ENCODE data around the gene RETREG1. TPM values are rescaled to one million over a fixed set of nuclear protein-coding genes. Genes with fewer than 3 reads are reported as not detected.

Gene RETREG1
- total and polyA plus RNA-seq, 2 experiments from 2014 or later: 2.3 to 3.6 TPM

DNA sequence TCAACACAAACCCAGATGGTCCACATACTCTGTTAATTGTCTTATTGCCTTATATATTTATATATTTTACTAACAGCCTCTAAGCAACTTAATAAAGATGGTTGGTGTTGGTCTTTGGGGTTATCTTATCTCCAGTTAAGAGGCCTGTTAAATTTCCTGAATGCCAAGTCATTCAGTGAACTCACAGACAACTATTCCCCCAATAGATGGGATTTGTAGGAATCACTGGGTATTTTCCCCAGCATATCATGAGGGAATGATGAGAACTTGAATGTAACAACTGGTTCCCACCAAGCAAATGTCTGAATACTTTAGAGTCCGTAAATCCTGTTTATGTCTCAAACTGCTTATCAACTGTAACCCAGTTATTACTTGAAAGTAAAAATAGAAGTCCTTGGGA, 42.7 kb upstream of the RETREG1 start:
- no peak for ATAC-seq
- no peak for DNase-seq (ENCODE audit: low spot score)
- Mint-ChIP-seq H3K27ac (no peak overlapping the region), H3K4me3 (no peak overlapping the region), H3K36me3 (ENCODE audit: low read depth) (peaks cover 9% of the 10 kb centered on the region), H3K27me3 (ENCODE audit: insufficient read depth, low read depth, poor library complexity) (peaks cover 6% of the 10 kb centered on the region), H3K4me1 (no peaks in the 10 kb centered on the region), H3K9me3 (no peaks in the 10 kb centered on the region; the same call in 1 of the 3 replicates)
- H3K79me2 ChIP-seq (replicated peaks; ENCODE audit: insufficient read depth): no peaks in the 10 kb centered on the region
- H3K36me3 ChIP-seq (ENCODE audit: insufficient read depth): no peaks in the 10 kb centered on the region; the same call in 1 of the 2 replicates
- H3K9me2 ChIP-seq (ENCODE audit: insufficient read depth): no peaks in the 10 kb centered on the region
- no peaks in the 10 kb centered on the region for H3K4me1 ChIP-seq (ENCODE audit: insufficient read depth)
- no peaks in the 10 kb centered on the region for H3K27me3 ChIP-seq (ENCODE audit: insufficient read depth)
- TF ChIP-seq POLR2AphosphoS5 (IDR thresholded peaks at IDR 0.05; ENCODE audit: low read depth) (no peak), ZNF331 (CRISPR knock-in tag; IDR thresholded peaks at IDR 0.05; ENCODE audit: low read depth) (no peak), STAT1 (IDR thresholded peaks at IDR 0.05; ENCODE audit: unreplicated experiment) (no peak), CREB1 (CRISPR knock-in tag; IDR thresholded peaks at IDR 0.05; ENCODE audit: low read depth) (no peak), EZH2 (IDR thresholded peaks at IDR 0.05; ENCODE audit: low read depth, unreplicated experiment) (no peak), NANOG (IDR thresholded peaks at IDR 0.05; ENCODE audit: borderline replicate concordance) (no peak), ZNF114 (CRISPR knock-in tag; IDR thresholded peaks at IDR 0.05) (no peak), CTCF (conservative IDR thresholded peaks at IDR 0.05; ENCODE audit: low read depth in 2 of 2) (no peak), EZH2phosphoT487 (IDR thresholded peaks at IDR 0.05; ENCODE audit: unreplicated experiment) (no peak), JUNB (IDR thresholded peaks at IDR 0.05; ENCODE audit: unreplicated experiment) (no peak)
- TF ChIP-seq, protein P1, sequence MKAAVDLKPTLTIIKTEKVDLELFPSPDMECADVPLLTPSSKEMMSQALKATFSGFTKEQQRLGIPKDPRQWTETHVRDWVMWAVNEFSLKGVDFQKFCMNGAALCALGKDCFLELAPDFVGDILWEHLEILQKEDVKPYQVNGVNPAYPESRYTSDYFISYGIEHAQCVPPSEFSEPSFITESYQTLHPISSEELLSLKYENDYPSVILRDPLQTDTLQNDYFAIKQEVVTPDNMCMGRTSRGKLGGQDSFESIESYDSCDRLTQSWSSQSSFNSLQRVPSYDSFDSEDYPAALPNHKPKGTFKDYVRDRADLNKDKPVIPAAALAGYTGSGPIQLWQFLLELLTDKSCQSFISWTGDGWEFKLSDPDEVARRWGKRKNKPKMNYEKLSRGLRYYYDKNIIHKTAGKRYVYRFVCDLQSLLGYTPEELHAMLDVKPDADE (IDR thresholded peaks at IDR 0.05): no peak
- TF ChIP-seq, protein P2, sequence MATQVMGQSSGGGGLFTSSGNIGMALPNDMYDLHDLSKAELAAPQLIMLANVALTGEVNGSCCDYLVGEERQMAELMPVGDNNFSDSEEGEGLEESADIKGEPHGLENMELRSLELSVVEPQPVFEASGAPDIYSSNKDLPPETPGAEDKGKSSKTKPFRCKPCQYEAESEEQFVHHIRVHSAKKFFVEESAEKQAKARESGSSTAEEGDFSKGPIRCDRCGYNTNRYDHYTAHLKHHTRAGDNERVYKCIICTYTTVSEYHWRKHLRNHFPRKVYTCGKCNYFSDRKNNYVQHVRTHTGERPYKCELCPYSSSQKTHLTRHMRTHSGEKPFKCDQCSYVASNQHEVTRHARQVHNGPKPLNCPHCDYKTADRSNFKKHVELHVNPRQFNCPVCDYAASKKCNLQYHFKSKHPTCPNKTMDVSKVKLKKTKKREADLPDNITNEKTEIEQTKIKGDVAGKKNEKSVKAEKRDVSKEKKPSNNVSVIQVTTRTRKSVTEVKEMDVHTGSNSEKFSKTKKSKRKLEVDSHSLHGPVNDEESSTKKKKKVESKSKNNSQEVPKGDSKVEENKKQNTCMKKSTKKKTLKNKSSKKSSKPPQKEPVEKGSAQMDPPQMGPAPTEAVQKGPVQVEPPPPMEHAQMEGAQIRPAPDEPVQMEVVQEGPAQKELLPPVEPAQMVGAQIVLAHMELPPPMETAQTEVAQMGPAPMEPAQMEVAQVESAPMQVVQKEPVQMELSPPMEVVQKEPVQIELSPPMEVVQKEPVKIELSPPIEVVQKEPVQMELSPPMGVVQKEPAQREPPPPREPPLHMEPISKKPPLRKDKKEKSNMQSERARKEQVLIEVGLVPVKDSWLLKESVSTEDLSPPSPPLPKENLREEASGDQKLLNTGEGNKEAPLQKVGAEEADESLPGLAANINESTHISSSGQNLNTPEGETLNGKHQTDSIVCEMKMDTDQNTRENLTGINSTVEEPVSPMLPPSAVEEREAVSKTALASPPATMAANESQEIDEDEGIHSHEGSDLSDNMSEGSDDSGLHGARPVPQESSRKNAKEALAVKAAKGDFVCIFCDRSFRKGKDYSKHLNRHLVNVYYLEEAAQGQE (IDR thresholded peaks at IDR 0.05; ENCODE audit: unreplicated experiment): no peak
- H3F3A ChIP-seq (replicated peaks; ENCODE audit: low read depth): peaks cover 8% of the 10 kb centered on the region; the same call in 1 of the 2 replicates
- H3K4me3 ChIP-seq: no peak overlapping the region
- H4K20me1 ChIP-seq (replicated peaks; ENCODE audit: insufficient read depth): 0 out of 2 replicates have a peak, but pooled peaks cover 3% of the 10 kb centered on the region
- no peak overlapping the region for H3K4me2 ChIP-seq
- no peak overlapping the region for H3K27ac ChIP-seq (ENCODE audit: low read depth)
- H2AFZ ChIP-seq: no peak overlapping the region

Measured in GM23338 (cell line).